ENCODE results near the gene CCNK. TPM values are rescaled to one million over a fixed set of nuclear protein-coding genes. Genes with fewer than 3 reads are reported as not detected.

CCNK gene
- total and polyA plus RNA-seq, 10 of the 15 experiments (the other 5 are each of a cell fraction or from before 2014, with no cell fraction given) = 10.8 to 88.0 (median 22.5) TPM

DNA sequence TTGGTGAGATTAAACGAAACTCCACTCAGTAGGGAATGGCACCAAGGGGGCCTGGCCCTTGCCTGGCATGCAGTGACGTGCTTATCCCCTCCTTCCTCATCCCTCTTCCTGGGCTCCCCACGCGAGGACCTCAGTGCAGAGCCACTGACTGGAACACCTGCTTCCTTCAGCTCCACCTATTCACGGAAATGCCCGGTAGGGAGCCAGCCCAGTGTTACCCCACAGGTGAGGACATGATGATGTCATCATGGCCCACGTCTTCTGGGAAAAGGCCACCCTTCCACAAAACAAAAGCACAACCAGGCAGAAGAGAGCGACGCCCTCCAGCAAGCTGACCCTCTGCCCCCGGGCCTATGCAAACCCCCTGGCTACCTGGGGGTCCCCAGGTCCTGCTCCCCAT lies 80.7 kb downstream of the CCNK start:
- no peak for ATAC-seq
- TF ChIP-seq EP300 (IDR thresholded peaks at IDR 0.05; ENCODE audit: borderline replicate concordance in 1 of 2, control insufficient read depth in 1 of 2, low read depth in 2 of 2, low read length in 2 of 2) (no peak), RFX5 (IDR thresholded peaks at IDR 0.05; ENCODE audit: low read depth, low read length) (no peak), BHLHE40 (IDR thresholded peaks at IDR 0.05; ENCODE audit: borderline replicate concordance in 1 of 2, low read depth in 2 of 2, low read length in 1 of 2) (no peak), USF2 (IDR thresholded peaks at IDR 0.05; ENCODE audit: borderline replicate concordance, low read depth, low read length) (no peak), RAD51 (IDR thresholded peaks at IDR 0.05) (no peak), RELA (IDR thresholded peaks at IDR 0.05; ENCODE audit: borderline replicate concordance, partially characterized antibody) (no peak), ETV6 (conservative IDR thresholded peaks at IDR 0.05 in 1 of 2, IDR thresholded peaks at IDR 0.05 in 1 of 2; ENCODE audit: borderline replicate concordance in 1 of 2, low read depth in 1 of 2) (no peak), CHD2 (IDR thresholded peaks at IDR 0.05; ENCODE audit: borderline replicate concordance, low read depth, low read length) (no peak), CTCF (IDR thresholded peaks at IDR 0.05 in 2 of 3, conservative IDR thresholded peaks at IDR 0.05 in 1 of 3; ENCODE audit: control insufficient read depth in 2 of 3, extremely low read depth in 1 of 3, insufficient read depth in 1 of 3, low read depth in 3 of 3, low read length in 3 of 3) (no peak)
- no peaks in the 10 kb centered on the region for H3K36me3 ChIP-seq (ENCODE audit: control insufficient read depth in 2 of 2, insufficient read depth in 2 of 2, low read length in 1 of 2)
- no peak overlapping the region for H3K9ac ChIP-seq (ENCODE audit: control insufficient read depth, insufficient read depth, low read length)
- no peak for FAIRE-seq
- RAD21 ChIA-PET (ENCODE audit: unreplicated experiment) = no interaction called here
- in situ Hi-C loops (cut with MboI) (no loop called here), intact Hi-C loops (cut with micrococcal nuclease; ENCODE audit: unreplicated experiment) (no loop called here)
- no peaks in the 10 kb centered on the region for H3K27me3 ChIP-seq (replicated peaks in 1 of 2; ENCODE audit: control insufficient read depth in 2 of 2, insufficient read depth in 2 of 2, low read length in 1 of 2)
- no peaks in the 10 kb centered on the region for H3K79me2 ChIP-seq (ENCODE audit: control insufficient read depth, insufficient read depth, low read length)
- no peaks in the 10 kb centered on the region for H3K9me3 ChIP-seq (replicated peaks; ENCODE audit: control insufficient read depth, insufficient read depth, low read length)
- H2AFZ ChIP-seq (ENCODE audit: control insufficient read depth, low read depth, low read length) = no peak overlapping the region
- no TSS peak for BruUV-seq (replicated peaks)
- WGBS (ENCODE audit: insufficient coverage, insufficient replicate concordance, low lambda C conversion rate, missing lambda C conversion rate) = 14% methylated on average over 10 of the region's 10 CpGs
- DNase-seq (ENCODE audit: low read depth, low spot score) = no peak
- CTCF ChIA-PET = no interaction called here
- no peaks in the 10 kb centered on the region for H4K20me1 ChIP-seq (ENCODE audit: control insufficient read depth, insufficient read depth)
- H3K4me2 ChIP-seq (ENCODE audit: control insufficient read depth, insufficient read depth) = no peak overlapping the region
- SMC1A ChIA-PET (ENCODE audit: uncharacterized antibody, unreplicated experiment) = no interaction called here
- no peak overlapping the region for H3K27ac ChIP-seq (ENCODE audit: control insufficient read depth, insufficient read depth)
- POLR2A ChIA-PET = no interaction called here
- no peak overlapping the region for H3K4me3 ChIP-seq
- no peaks in the 10 kb centered on the region for H3K4me1 ChIP-seq (ENCODE audit: control insufficient read depth, insufficient read depth, low read length)

Small RNAs within 50 kb of the gene (small RNA-seq; reads per million reads assigned to genes)
- gene RNU6-91P = not detected

Other genes starting within 250 kb of the CCNK start
- 1.9 and 2.6 TPM in 2 replicates for gene BCL11B, start 209.2 kb upstream of the CCNK start, total RNA-seq (2014; rRNA removed)
- 1.3 and 1.6 TPM in 2 replicates for gene BCL11B, start 209.2 kb upstream of the CCNK start, total RNA-seq (2014; rRNA removed; fragmentation: Illumina TruSeq; extraction: Trizol)
- gene BCL11B, start 209.2 kb upstream of the CCNK start, total RNA-seq (2021) = 5.3 and 5.5 TPM in 2 replicates
- gene BCL11B, start 209.2 kb upstream of the CCNK start, polyA plus RNA-seq (2011; rRNA removed) = 1.4 and 1.7 TPM in 2 replicates
- gene BCL11B, start 209.2 kb upstream of the CCNK start, polyA plus RNA-seq (2014; fragmentation: Illumina TruSeq; extraction: Trizol) = 1.00 and 1.3 TPM in 2 replicates
- 1 to 10 TPM in 1 of 2 experiments, under 1 TPM in 1; 0.38 to 1.7 TPM for gene BCL11B, start 209.2 kb upstream of the CCNK start, polyA plus RNA-seq (2014; fragmentation: Nextera tagmentation; extraction: Ambion mirVana)
- 1.4 and 1.6 TPM in 2 replicates for gene BCL11B, start 209.2 kb upstream of the CCNK start, polyA plus RNA-seq (2014; rRNA removed)
- under 1 TPM; 0.64 to 0.71 TPM for gene BCL11B, start 209.2 kb upstream of the CCNK start, polyA plus RNA-seq (2016; fragmentation: Nextera tagmentation; extraction: Ambion mirVana)
- gene SETD3, start 550 bp upstream of the CCNK start, total RNA-seq (2014; rRNA removed) = 31.4 and 39.8 TPM in 2 replicates
- gene SETD3, start 550 bp upstream of the CCNK start, total RNA-seq (2014; rRNA removed; fragmentation: Illumina TruSeq; extraction: Trizol) = 43.9 and 44.1 TPM in 2 replicates
- 39.7 and 40.2 TPM in 2 replicates for gene SETD3, start 550 bp upstream of the CCNK start, total RNA-seq (2021)
- gene SETD3, start 550 bp upstream of the CCNK start, polyA plus RNA-seq (2011; rRNA removed) = 32.0 and 32.1 TPM in 2 replicates
- 42.6 and 49.4 TPM in 2 replicates for gene SETD3, start 550 bp upstream of the CCNK start, polyA plus RNA-seq (2014; fragmentation: Illumina TruSeq; extraction: Trizol)
- 10 to 100 TPM; 11.3 to 17.3 TPM for gene SETD3, start 550 bp upstream of the CCNK start, polyA plus RNA-seq (2014; fragmentation: Nextera tagmentation; extraction: Ambion mirVana)
- 23.5 and 33.3 TPM in 2 replicates for gene SETD3, start 550 bp upstream of the CCNK start, polyA plus RNA-seq (2014; rRNA removed)
- 10 to 100 TPM; 41.3 to 44.2 TPM for gene SETD3, start 550 bp upstream of the CCNK start, polyA plus RNA-seq (2016; fragmentation: Nextera tagmentation; extraction: Ambion mirVana)
- gene CCDC85C, start 122.8 kb downstream of the CCNK start, total RNA-seq (2014; rRNA removed) = 1.6 and 2.1 TPM in 2 replicates
- gene CCDC85C, start 122.8 kb downstream of the CCNK start, total RNA-seq (2014; rRNA removed; fragmentation: Illumina TruSeq; extraction: Trizol) = 0.92 and 0.94 TPM in 2 replicates
- 3.0 and 3.4 TPM in 2 replicates for gene CCDC85C, start 122.8 kb downstream of the CCNK start, total RNA-seq (2021)
- gene CCDC85C, start 122.8 kb downstream of the CCNK start, polyA plus RNA-seq (2011; rRNA removed) = 2.1 and 3.6 TPM in 2 replicates
- gene CCDC85C, start 122.8 kb downstream of the CCNK start, polyA plus RNA-seq (2014; fragmentation: Illumina TruSeq; extraction: Trizol) = 0.68 and 1.2 TPM in 2 replicates
- gene CCDC85C, start 122.8 kb downstream of the CCNK start, polyA plus RNA-seq (2014; fragmentation: Nextera tagmentation; extraction: Ambion mirVana) = under 1 TPM; 0.03 to 0.07 TPM
- gene CCDC85C, start 122.8 kb downstream of the CCNK start, polyA plus RNA-seq (2014; rRNA removed) = 1.8 and 2.9 TPM in 2 replicates
- under 1 TPM; 0.15 to 0.19 TPM for gene CCDC85C, start 122.8 kb downstream of the CCNK start, polyA plus RNA-seq (2016; fragmentation: Nextera tagmentation; extraction: Ambion mirVana)
- not detected in 2 replicates for gene HHIPL1, start 163.7 kb downstream of the CCNK start, total RNA-seq (2014; rRNA removed)
- gene HHIPL1, start 163.7 kb downstream of the CCNK start, total RNA-seq (2014; rRNA removed; fragmentation: Illumina TruSeq; extraction: Trizol) = not detected in 2 replicates
- not detected in 2 replicates for gene HHIPL1, start 163.7 kb downstream of the CCNK start, total RNA-seq (2021)
- gene HHIPL1, start 163.7 kb downstream of the CCNK start, polyA plus RNA-seq (2011; rRNA removed) = 0.03 TPM in 1 of 2 replicates, not detected in the other
- not detected in 2 replicates for gene HHIPL1, start 163.7 kb downstream of the CCNK start, polyA plus RNA-seq (2014; fragmentation: Illumina TruSeq; extraction: Trizol)
- gene HHIPL1, start 163.7 kb downstream of the CCNK start, polyA plus RNA-seq (2014; fragmentation: Nextera tagmentation; extraction: Ambion mirVana) = not detected
- not detected in 2 replicates for gene HHIPL1, start 163.7 kb downstream of the CCNK start, polyA plus RNA-seq (2014; rRNA removed)
- gene HHIPL1, start 163.7 kb downstream of the CCNK start, polyA plus RNA-seq (2016; fragmentation: Nextera tagmentation; extraction: Ambion mirVana) = under 1 TPM in 1 of 2 experiments, not detected in 1; 0.09 TPM
- not detected in 2 replicates for gene CYP46A1, start 202.9 kb downstream of the CCNK start, total RNA-seq (2014; rRNA removed)
- gene CYP46A1, start 202.9 kb downstream of the CCNK start, total RNA-seq (2014; rRNA removed; fragmentation: Illumina TruSeq; extraction: Trizol) = not detected in 2 replicates
- gene CYP46A1, start 202.9 kb downstream of the CCNK start, total RNA-seq (2021) = not detected in 2 replicates
- gene CYP46A1, start 202.9 kb downstream of the CCNK start, polyA plus RNA-seq (2011; rRNA removed) = 0.01 and 0.04 TPM in 2 replicates
- gene CYP46A1, start 202.9 kb downstream of the CCNK start, polyA plus RNA-seq (2014; fragmentation: Illumina TruSeq; extraction: Trizol) = not detected in 2 replicates
- gene CYP46A1, start 202.9 kb downstream of the CCNK start, polyA plus RNA-seq (2014; fragmentation: Nextera tagmentation; extraction: Ambion mirVana) = not detected
- not detected in 2 replicates for gene CYP46A1, start 202.9 kb downstream of the CCNK start, polyA plus RNA-seq (2014; rRNA removed)
- under 1 TPM in 1 of 2 experiments, not detected in 1; 0.11 TPM for gene CYP46A1, start 202.9 kb downstream of the CCNK start, polyA plus RNA-seq (2016; fragmentation: Nextera tagmentation; extraction: Ambion mirVana)

All from GM12878 (cell line).